Measurements from ENCODE around the gene AAGAB.

Gene AAGAB

DNA sequence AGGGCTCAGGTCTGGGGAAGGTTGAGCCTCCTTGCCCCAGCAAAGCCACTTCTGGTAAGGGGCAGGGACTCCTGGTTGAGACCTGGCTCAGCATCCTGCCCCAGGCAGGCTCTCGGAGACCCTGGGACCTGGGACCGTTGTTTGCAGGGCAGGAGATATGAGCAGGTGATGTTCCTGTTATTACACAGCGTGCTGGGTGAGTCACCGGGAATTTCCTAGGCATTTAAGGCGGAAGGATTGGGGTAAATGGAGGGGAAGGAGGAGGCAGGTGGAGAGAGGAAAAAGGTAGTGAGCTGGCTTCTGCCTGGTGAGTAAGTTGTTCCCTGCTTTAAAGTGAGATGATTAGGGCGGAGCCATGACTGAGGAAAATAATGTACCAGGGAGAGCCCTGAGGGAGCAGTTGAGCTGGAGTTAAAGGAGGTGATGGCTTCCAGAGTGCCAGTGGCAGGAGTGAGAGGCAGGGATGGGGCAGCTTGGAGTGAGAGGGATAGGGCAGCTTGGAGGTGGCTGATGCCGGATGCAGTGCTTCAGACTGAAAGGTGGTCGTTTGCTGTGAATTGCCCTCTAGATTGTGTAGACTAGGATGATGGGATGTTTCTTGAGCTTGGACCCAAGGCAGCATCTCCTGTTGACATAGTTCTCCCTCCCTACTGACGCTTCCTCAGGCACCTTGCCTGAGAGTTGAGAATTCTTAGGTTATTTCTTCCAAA is 79.4 kb downstream of the AAGAB start:
- Histone ChIP-seq H3K27me3 (ENCODE audit: low read depth, low read length) (no peaks in the 10 kb centered on the region), H3K79me2 (ENCODE audit: low read length) (no peaks in the 10 kb centered on the region), H3K4me2 (ENCODE audit: low read length) (peak overlapping the region; percentile 93), H3K4me3 (ENCODE audit: low read length) (peak overlapping the region; percentile 60), H2AFZ (ENCODE audit: low read depth, low read length) (no peak overlapping the region), H3K9ac (ENCODE audit: low read length) (peak overlapping the region; percentile 51; the same call in 1 of the 2 replicates), H3K36me3 (replicated peaks; ENCODE audit: low read depth, low read length) (peaks cover 3% of the 10 kb centered on the region), H4K20me1 (ENCODE audit: insufficient read depth, low read length) (no peaks in the 10 kb centered on the region; the same call in 1 of the 2 replicates), H3K9me3 (ENCODE audit: insufficient read depth, low read length) (no peaks in the 10 kb centered on the region), H3K27ac (ENCODE audit: low read length) (peak overlapping the region; percentile 61), H3K4me1 (ENCODE audit: low read length) (peaks cover 35% of the 10 kb centered on the region)
- TF ChIP-seq EZH2phosphoT487 (IDR thresholded peaks at IDR 0.05; ENCODE audit: low read depth): no peak
- TF ChIP-seq, protein P1, sequence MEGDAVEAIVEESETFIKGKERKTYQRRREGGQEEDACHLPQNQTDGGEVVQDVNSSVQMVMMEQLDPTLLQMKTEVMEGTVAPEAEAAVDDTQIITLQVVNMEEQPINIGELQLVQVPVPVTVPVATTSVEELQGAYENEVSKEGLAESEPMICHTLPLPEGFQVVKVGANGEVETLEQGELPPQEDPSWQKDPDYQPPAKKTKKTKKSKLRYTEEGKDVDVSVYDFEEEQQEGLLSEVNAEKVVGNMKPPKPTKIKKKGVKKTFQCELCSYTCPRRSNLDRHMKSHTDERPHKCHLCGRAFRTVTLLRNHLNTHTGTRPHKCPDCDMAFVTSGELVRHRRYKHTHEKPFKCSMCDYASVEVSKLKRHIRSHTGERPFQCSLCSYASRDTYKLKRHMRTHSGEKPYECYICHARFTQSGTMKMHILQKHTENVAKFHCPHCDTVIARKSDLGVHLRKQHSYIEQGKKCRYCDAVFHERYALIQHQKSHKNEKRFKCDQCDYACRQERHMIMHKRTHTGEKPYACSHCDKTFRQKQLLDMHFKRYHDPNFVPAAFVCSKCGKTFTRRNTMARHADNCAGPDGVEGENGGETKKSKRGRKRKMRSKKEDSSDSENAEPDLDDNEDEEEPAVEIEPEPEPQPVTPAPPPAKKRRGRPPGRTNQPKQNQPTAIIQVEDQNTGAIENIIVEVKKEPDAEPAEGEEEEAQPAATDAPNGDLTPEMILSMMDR (IDR thresholded peaks at IDR 0.05; ENCODE audit: low read depth, low read length): no peak

DNA sequence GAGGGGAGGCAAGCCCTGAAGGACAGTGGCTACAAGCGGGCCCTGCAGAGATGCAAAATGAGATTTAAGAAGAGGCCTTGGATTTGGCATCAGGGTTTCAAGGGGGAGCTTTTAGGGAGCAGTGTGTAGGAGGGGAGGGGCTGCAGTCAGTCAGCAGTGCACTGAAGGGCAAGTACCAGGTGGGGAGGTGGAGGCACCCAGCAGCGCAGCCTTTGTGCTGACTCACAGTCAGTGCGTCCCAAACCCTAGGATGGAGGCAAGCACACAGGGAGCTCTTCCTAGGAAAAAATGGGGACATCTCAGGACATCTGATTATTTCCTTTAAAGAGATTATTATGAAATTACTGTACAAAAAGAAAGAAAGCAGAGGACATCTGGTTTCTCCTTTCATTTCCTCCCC is 80.0 kb downstream of the AAGAB start:
- H3K4me1 ChIP-seq (ENCODE audit: low read length): peaks cover 35% of the 10 kb centered on the region
- no peaks in the 10 kb centered on the region for H3K79me2 ChIP-seq (ENCODE audit: low read length)
- H3K4me3 ChIP-seq (ENCODE audit: low read length): peak overlapping the region; percentile 60; the same call in 1 of the 2 replicates
- H3K27me3 ChIP-seq (ENCODE audit: low read depth, low read length): no peaks in the 10 kb centered on the region
- no peak for TF ChIP-seq EZH2phosphoT487 (IDR thresholded peaks at IDR 0.05; ENCODE audit: low read depth)
- TF ChIP-seq, protein P1 (IDR thresholded peaks at IDR 0.05; ENCODE audit: low read depth, low read length): no peak
- peak overlapping the region; percentile 51; the same call in 1 of the 2 replicates for H3K9ac ChIP-seq (ENCODE audit: low read length)
- H3K9me3 ChIP-seq (ENCODE audit: insufficient read depth, low read length): no peaks in the 10 kb centered on the region
- no peak overlapping the region for H2AFZ ChIP-seq (ENCODE audit: low read depth, low read length)
- H3K4me2 ChIP-seq (ENCODE audit: low read length): peak overlapping the region; percentile 93
- no peaks in the 10 kb centered on the region; the same call in 1 of the 2 replicates for H4K20me1 ChIP-seq (ENCODE audit: insufficient read depth, low read length)
- H3K27ac ChIP-seq (ENCODE audit: low read length): peak overlapping the region; percentile 61
- peaks cover 3% of the 10 kb centered on the region for H3K36me3 ChIP-seq (replicated peaks; ENCODE audit: low read depth, low read length)

DNA sequence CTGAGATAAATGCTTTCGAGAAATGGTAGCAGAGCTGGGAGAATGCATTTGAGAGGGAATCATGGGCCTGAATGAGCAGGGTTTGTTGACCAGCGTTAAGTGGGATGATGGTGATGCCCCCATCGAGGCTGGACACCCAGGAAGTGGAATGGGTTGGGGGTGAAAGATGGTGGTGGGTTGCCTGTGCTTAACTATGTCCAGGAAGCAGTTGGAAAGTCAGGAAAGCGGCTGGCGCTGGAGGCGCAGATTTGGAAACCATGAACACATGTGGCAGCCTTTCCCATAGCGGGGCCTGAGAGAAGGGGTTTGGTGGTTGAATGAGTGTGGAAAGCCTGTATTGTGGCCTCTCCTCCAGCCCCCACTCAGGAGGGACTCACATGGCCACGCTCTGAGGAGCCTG is 80.7 kb downstream of the AAGAB start:
- Histone ChIP-seq H3K4me1 (ENCODE audit: low read length) (peaks cover 35% of the 10 kb centered on the region), H3K36me3 (replicated peaks; ENCODE audit: low read depth, low read length) (peaks cover 3% of the 10 kb centered on the region), H3K27me3 (ENCODE audit: low read depth, low read length) (no peaks in the 10 kb centered on the region), H4K20me1 (ENCODE audit: insufficient read depth, low read length) (no peaks in the 10 kb centered on the region; the same call in 1 of the 2 replicates), H3K79me2 (ENCODE audit: low read length) (no peaks in the 10 kb centered on the region), H2AFZ (ENCODE audit: low read depth, low read length) (no peak overlapping the region), H3K9me3 (ENCODE audit: insufficient read depth, low read length) (no peaks in the 10 kb centered on the region), H3K9ac (ENCODE audit: low read length) (no peak overlapping the region), H3K4me3 (ENCODE audit: low read length) (no peak overlapping the region), H3K4me2 (ENCODE audit: low read length) (no peak overlapping the region), H3K27ac (ENCODE audit: low read length) (no peak overlapping the region)
- TF ChIP-seq EZH2phosphoT487 (IDR thresholded peaks at IDR 0.05; ENCODE audit: low read depth): no peak
- TF ChIP-seq, protein P1 (IDR thresholded peaks at IDR 0.05; ENCODE audit: low read depth, low read length): no peak

DNA sequence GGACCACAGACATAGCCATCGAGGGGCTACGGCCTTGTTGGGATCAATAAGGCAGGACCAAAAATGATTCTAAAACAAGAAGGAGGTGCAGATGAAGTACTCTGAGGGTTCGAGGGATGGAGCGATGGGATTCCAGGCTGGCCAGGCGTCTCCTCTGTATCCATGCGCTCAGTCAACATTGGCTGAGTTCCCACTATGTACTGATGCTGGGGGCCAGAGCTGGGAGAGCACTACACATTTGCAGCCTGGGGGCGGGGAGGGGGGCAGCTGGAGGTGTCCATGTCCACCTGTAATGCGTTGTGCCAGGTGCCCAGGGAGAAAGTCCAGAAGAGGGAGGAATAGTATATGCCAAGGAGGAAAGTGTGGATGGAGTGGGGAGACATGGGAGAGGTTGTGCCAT is 81.5 kb downstream of the AAGAB start:
- no peak overlapping the region for H2AFZ ChIP-seq (ENCODE audit: low read depth, low read length)
- no peak overlapping the region for H3K9ac ChIP-seq (ENCODE audit: low read length)
- H3K27me3 ChIP-seq (ENCODE audit: low read depth, low read length): no peaks in the 10 kb centered on the region
- no peaks in the 10 kb centered on the region; the same call in 1 of the 2 replicates for H4K20me1 ChIP-seq (ENCODE audit: insufficient read depth, low read length)
- TF ChIP-seq, protein P1 (IDR thresholded peaks at IDR 0.05; ENCODE audit: low read depth, low read length): no peak
- no peak for TF ChIP-seq EZH2phosphoT487 (IDR thresholded peaks at IDR 0.05; ENCODE audit: low read depth)
- H3K36me3 ChIP-seq (replicated peaks; ENCODE audit: low read depth, low read length): peaks cover 3% of the 10 kb centered on the region
- H3K9me3 ChIP-seq (ENCODE audit: insufficient read depth, low read length): no peaks in the 10 kb centered on the region
- H3K27ac ChIP-seq (ENCODE audit: low read length): no peak overlapping the region
- no peak overlapping the region for H3K4me3 ChIP-seq (ENCODE audit: low read length)
- H3K4me2 ChIP-seq (ENCODE audit: low read length): no peak overlapping the region
- H3K79me2 ChIP-seq (ENCODE audit: low read length): no peaks in the 10 kb centered on the region
- peaks cover 35% of the 10 kb centered on the region for H3K4me1 ChIP-seq (ENCODE audit: low read length)
